Right hindlimb (tissue), 1 donor: Measurements from ENCODE around the gene GALNT17.
"Not testable (repeated sequence)": the region's sequence is repeated elsewhere in the genome, so short reads cannot be mapped to it uniquely, and the experiment has no call there.

Experiments
- DNase-seq: peaks from one replicate; pipeline ENCODE4 v3.0.0-alpha.2; 2018

The GALNT17 gene

GRCh38 chr7:71708710-71709109 is 576.8 kb downstream of the GALNT17 start:
- DNase-seq = no peak

GRCh38 chr7:71710442-71710841 is 578.5 kb downstream of the GALNT17 start:
- no peak for DNase-seq

- no peak for DNase-seq
These were observed 580.8 kb downstream of the GALNT17 start for GRCh38 chr7:71712653-71713180.

- DNase-seq = no peak
These were observed 584.7 kb downstream of the GALNT17 start for GRCh38 chr7:71716690-71717089.

GRCh38 chr7:71718563-71718962 is 586.6 kb downstream of the GALNT17 start:
- no peak for DNase-seq

- DNase-seq = no peak
These were observed 589.8 kb downstream of the GALNT17 start for GRCh38 chr7:71721742-71722141.

GRCh38 chr7:71723859-71724258 is 591.9 kb downstream of the GALNT17 start:
- DNase-seq = no peak

DNA sequence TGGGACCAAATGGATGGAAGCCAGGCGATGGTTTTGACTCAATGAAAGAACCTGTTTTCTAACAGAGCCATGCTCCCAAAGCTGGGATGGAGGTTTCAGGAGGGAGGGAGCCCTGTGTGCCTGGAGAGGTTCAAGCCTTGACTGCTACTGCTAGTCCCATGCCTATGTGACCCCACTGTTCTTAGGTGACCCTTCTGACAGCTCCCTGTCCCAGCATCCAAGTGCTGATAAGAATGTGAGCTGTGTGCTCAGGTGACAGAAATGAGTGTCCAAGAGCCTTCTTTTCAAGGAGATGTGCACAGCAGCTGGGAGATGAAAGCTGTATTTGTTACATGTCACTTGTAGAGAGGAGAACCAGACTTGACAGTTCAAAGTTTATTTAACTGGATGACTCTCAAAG is 595.4 kb downstream of the GALNT17 start:
- DNase-seq = no peak

- DNase-seq = no peak
These were observed 599.8 kb downstream of the GALNT17 start for GRCh38 chr7:71731740-71732139.

GRCh38 chr7:71733107-71733870 is 601.3 kb downstream of the GALNT17 start:
- peak; percentile 87 for DNase-seq

DNA sequence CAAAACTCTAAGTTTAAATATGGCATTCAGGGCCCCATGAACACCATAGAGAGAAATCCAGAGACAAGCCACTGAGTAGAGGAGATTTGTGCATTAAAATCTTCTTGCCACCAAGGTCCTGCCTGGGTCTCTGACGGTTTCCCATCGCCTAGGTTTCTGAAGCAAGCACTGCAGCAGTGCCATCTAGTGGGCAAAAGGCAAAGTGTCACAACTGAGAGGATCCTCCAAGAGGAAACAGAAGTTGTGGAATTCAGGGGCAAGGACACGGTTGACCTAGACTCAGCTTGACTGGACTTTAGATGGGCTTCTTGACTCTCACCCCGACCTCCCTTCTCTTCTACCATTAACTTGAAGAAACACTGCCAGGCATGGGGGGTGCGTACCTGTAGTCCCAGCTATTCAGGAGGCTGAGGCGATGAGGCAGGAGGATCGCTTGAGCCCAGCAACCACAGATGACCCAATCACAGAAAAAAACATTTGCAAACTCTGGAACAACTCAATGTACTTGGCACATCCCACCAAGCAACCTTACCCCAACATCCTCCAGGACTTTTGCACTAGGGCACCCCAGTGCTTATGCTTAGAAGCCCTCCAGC is 604.1 kb downstream of the GALNT17 start:
- DNase-seq = peak; percentile 78

DNA sequence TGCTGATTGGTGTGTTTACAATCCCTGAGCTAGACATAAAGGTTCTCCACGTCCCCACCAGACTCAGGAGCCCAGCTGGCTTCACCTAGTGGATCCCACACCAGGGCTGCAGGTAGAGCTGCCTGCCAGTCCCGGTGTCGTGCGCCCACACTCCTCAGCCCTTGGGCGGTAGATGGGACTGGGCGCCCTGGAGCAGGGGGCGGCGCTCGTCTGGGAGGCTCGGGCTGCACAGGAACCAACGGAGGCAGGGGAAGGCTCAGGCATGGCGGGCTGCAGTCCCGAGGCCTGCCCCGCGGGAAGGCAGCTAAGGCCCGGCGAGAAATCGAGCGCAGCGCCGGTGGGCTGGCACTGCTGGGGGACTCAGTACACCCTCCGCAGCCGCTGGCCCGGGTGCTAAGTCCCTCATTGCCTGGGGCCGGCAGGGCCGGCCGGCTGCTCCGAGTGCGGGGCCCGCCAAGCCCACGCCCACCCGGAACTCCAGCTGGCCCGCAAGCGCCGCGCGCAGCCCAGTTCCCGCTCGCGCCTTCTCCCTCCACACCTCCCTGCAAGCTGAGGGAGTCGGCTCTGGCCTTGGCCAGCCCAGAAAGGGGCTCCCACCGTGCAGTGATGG is 606.1 kb downstream of the GALNT17 start:
- DNase-seq = not testable (repeated sequence)

DNA sequence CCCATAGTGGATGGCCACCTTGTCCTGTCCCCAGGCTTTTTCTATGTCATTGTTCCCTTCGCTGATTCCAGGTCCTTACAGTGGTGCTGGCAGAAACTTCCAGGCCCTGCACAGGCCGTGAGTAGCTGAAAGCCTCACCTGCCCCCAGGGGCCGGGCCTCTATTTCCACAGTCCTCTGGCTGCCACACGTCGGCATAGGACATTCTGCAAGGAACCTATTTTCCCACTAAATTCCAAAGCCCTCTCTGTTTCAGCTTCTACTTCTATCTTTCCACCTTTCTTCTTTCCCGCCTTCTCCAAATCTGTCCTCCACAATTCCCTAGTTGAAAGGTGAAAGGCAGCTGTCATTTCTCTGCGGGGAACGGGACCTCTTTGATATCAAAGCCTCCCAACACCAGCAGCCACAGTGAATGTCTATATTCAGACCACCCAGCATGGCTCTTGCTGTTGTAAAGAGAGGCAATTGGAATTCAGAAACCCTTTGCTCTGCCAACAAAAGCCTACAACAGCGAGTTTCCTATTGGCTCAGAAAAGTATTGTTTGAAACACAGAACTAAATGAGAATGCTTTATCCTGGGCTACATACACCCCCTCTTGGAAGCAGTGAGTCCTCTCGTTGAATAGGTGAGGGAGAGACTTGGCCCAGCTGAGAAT is 607.7 kb downstream of the GALNT17 start:
- no peak for DNase-seq

DNA sequence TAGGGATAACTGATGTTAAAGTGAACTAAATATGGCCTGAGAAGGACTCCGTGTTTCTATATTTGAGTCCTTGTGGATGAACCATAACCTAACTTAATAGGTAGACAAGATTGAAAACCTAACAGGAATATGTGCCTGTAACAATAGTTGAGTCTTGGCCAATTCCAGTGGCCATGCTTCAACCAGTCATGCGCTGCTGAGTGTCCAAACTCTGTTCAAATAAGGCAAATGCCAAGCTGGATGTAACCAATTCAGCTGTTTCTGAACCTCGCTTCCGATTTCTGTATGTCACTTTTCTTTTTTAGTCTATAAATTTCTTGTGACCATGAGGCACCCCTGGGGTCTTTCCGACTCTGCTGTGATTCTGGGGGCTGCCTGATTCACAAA is 608.2 kb downstream of the GALNT17 start:
- no peak for DNase-seq

DNA sequence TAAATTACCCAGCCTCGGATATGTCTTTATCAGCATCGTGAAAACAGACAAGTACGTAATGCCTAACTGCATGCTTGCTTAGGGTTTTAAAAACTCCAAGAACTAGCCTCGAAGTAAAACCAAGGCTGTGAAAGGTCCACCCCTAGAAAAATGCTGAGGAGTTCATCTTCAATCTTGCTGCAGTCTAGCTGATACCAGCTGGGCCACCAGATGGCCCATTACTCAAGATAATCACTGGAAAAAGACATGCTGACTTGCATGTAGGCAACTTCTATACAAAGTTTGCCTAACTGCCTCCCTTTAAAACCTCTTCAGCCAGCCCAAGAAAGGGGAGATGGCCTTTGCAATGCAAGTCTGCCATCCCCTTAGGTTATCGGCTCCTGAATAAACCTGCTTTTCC is 614.1 kb downstream of the GALNT17 start:
- no peak for DNase-seq

DNA sequence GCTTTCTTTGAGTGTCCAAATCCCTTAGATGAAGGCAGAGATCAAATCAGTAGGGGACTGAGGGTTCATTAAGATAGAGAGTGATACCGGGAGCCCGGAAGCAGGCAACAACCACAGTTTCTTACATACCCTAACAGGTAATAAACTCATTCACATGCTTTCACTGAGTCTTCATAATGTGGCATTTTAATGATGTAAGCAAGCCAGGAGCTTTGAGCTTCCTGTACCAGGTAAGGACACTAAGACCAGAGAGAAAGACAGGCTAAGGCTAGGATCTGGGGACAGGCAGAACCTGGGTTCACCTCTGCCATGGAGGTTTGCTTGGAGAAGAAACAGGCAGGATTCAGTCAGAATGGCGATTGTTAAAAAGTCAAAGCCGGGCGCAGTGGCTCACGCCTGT is 618.3 kb downstream of the GALNT17 start:
- DNase-seq = no peak

- DNase-seq = peak; percentile 52
These were observed 620.4 kb downstream of the GALNT17 start for GRCh38 chr7:71752171-71752935.

- DNase-seq = no peak
These were observed 621.3 kb downstream of the GALNT17 start for GRCh38 chr7:71753236-71753635.

GRCh38 chr7:71753956-71754664 is 622.2 kb downstream of the GALNT17 start:
- peak; percentile 31 for DNase-seq

DNA sequence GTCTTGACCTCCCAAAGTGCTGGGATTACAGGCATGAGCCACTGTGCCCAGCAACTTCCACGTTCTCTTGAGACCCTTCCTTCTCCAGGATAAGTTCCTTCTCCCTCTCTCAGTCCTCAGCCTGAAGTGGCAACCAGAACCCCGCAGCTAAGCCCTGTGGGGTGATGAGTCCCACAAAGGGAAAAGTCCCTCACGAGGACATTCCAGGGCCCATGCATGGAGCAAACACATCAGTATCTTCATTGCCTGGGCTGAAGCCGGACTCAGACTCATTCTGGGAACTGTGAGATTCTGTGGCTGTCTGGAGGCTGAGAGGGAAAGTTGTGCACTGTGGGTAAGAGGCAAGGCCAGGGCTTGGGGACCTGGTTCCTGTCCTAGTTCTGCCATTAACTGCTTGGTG is 622.9 kb downstream of the GALNT17 start:
- no peak for DNase-seq

DNA sequence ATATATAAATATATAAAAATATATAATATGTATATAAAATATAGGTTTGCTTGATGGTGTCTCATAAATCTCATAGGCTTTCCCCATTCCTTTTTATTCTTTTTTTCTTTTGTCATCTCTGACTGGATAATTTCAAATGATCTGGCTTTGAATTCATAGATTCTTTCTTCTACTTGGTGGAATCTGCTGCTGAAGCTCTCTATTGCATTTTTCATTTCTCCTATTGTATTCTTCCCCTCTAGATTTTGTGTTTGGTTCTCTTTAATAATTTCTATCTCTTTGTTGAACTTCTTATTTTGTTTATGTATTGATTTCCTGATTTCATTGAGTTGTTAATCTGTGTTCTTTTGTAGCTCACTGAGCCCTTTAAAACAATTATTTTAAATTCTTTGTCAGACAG is 629.4 kb downstream of the GALNT17 start:
- DNase-seq = no peak
